Measurements from ENCODE around the gene VN1R5. TPM values are rescaled to one million over a fixed set of nuclear protein-coding genes. Genes with fewer than 3 reads are reported as not detected.
"Not testable (repeated sequence)": the region's sequence is repeated elsewhere in the genome, so short reads cannot be mapped to it uniquely, and the experiment has no call there.

VN1R5 gene
- total and polyA plus RNA-seq, 4 donors: not detected

DNA sequence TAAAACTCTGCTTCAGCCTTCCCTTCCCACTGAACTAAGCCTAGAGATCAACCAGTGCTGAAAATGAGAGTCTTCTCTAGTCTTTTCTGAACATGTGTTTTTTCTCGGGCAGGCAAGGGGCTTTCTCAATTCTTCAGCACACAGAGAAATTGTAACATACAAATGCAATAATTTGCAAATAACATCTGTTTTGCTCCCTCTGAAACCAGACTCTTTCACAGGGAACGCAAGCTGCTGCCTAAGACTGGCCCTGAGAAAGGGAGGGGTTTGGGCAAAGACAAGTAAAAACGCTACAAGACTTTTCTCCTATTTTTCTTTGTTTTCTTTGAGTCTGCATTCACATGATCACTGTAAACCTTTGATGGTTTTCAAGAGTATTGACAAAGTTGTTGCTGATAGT is 39.6 kb upstream of the VN1R5 start:
- ATAC-seq (ENCODE audit: insufficient read depth, low FRiP score) (no peak), DNase-seq (no peak)
- Histone ChIP-seq H3K4me3 (no peak overlapping the region), H3K27ac (ENCODE audit: low read depth in 1 of 2, low read length in 1 of 2) (no peak overlapping the region), H3K9ac (ENCODE audit: insufficient read depth in 1 of 2, low read length in 2 of 2) (no peak overlapping the region), H3K9me3 (ENCODE audit: control insufficient read depth in 4 of 4, insufficient read depth in 3 of 4, low read length in 3 of 4) (peaks cover 0 to 2% (median 0%) of the 10 kb centered on the region in 4 donors), H3K27me3 (ENCODE audit: control insufficient read depth in 3 of 3, insufficient read depth in 3 of 3, low read length in 2 of 3) (peaks cover 0 to 5% (median 0%) of the 10 kb centered on the region in 3 donors), H3K36me3 (ENCODE audit: control insufficient read depth in 4 of 4, insufficient read depth in 4 of 4, low read length in 4 of 4) (no peaks in the 10 kb centered on the region), H3K4me1 (ENCODE audit: control insufficient read depth in 5 of 5, insufficient read depth in 5 of 5, low read length in 5 of 5) (peaks cover 0 to 3% (median 0%) of the 10 kb centered on the region in 5 donors)
- 71 to 80% methylated on average over 3 of the region's 3 CpGs for WGBS, 2 donors
- TF ChIP-seq, protein P1, sequence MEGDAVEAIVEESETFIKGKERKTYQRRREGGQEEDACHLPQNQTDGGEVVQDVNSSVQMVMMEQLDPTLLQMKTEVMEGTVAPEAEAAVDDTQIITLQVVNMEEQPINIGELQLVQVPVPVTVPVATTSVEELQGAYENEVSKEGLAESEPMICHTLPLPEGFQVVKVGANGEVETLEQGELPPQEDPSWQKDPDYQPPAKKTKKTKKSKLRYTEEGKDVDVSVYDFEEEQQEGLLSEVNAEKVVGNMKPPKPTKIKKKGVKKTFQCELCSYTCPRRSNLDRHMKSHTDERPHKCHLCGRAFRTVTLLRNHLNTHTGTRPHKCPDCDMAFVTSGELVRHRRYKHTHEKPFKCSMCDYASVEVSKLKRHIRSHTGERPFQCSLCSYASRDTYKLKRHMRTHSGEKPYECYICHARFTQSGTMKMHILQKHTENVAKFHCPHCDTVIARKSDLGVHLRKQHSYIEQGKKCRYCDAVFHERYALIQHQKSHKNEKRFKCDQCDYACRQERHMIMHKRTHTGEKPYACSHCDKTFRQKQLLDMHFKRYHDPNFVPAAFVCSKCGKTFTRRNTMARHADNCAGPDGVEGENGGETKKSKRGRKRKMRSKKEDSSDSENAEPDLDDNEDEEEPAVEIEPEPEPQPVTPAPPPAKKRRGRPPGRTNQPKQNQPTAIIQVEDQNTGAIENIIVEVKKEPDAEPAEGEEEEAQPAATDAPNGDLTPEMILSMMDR (IDR thresholded peaks at IDR 0.05; ENCODE audit: control extremely low read depth, extremely low read depth): no peak

DNA sequence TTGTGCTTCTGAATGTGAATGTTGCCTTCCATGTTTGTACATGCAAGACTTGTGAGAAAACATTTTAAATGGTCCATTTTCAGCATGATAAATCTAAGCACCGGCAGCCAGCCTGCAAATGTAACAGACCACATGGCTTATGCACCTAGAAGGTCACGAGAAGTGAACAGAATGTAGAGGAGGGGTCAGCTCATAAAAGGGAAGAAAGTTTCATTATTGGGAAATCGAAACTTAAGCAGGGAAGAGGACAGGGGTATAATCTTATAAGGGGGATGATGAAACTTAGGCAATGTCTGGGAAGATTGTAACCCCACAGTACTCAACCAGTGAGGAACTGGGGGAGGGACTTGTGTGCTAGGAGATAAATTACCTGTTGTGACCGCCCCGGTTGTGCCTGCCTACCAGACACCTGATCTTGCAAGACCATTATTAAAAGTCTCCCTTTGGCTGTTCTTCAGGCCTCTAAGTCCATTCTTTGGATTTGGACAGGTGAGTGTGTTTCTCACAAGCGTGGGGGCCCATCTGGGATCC is 37.7 kb upstream of the VN1R5 start:
- peaks cover 0 to 2% (median 1%) of the 10 kb centered on the region in 4 donors for H3K9me3 ChIP-seq (ENCODE audit: control insufficient read depth in 4 of 4, insufficient read depth in 3 of 4, low read length in 3 of 4)
- TF ChIP-seq, protein P1 (IDR thresholded peaks at IDR 0.05; ENCODE audit: control extremely low read depth, extremely low read depth): no peak
- H3K9ac ChIP-seq (ENCODE audit: insufficient read depth in 1 of 2, low read length in 2 of 2): no peak overlapping the region
- ATAC-seq (ENCODE audit: insufficient read depth, low FRiP score) (no peak), DNase-seq (no peak)
- no peak overlapping the region for H3K4me3 ChIP-seq
- WGBS, 2 donors: 67 to 89% methylated on average over 6 of the region's 6 CpGs
- no peaks in the 10 kb centered on the region for H3K36me3 ChIP-seq (ENCODE audit: control insufficient read depth in 4 of 4, insufficient read depth in 4 of 4, low read length in 4 of 4)
- no peak overlapping the region for H3K27ac ChIP-seq (ENCODE audit: low read depth in 1 of 2, low read length in 1 of 2)
- no peaks in the 10 kb centered on the region for H3K4me1 ChIP-seq (ENCODE audit: control insufficient read depth in 5 of 5, insufficient read depth in 5 of 5, low read length in 5 of 5)
- H3K27me3 ChIP-seq (ENCODE audit: control insufficient read depth in 3 of 3, insufficient read depth in 3 of 3, low read length in 2 of 3): peaks cover 0 to 5% (median 0%) of the 10 kb centered on the region in 3 donors

DNA sequence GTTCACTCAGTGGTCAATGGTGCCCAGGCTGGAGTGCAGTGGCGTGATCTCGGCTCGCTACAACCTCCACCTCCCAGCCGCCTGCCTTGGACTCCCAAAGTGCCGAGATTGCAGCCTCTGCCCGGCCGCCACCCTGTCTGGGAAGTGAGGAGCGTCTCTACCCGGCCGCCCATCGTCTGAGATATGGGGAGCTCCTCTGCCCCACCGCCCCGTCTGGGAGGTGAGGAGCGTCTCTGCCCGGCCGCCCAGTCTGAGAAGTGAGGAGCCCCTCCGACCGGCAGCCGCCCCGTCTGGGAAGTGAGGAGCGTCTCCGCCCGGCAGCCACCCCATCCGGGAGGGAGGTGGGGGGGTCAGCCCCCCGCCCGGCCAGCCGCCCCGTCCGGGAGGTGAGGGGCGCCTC is 35.6 kb upstream of the VN1R5 start:
- H3K4me1 ChIP-seq (ENCODE audit: control insufficient read depth in 5 of 5, insufficient read depth in 5 of 5, low read length in 5 of 5); H3K27ac ChIP-seq (ENCODE audit: low read depth in 1 of 2, low read length in 1 of 2); H3K36me3 ChIP-seq (ENCODE audit: control insufficient read depth in 4 of 4, insufficient read depth in 4 of 4, low read length in 4 of 4); ATAC-seq (ENCODE audit: insufficient read depth, low FRiP score); H3K27me3 ChIP-seq (ENCODE audit: control insufficient read depth in 3 of 3, insufficient read depth in 3 of 3, low read length in 2 of 3); H3K4me3 ChIP-seq; DNase-seq; H3K9me3 ChIP-seq (ENCODE audit: control insufficient read depth in 4 of 4, insufficient read depth in 3 of 4, low read length in 3 of 4); H3K9ac ChIP-seq (ENCODE audit: insufficient read depth in 1 of 2, low read length in 2 of 2): not testable (repeated sequence)
- WGBS, 2 donors: 95 to 98% methylated on average over 21 to 24 of the region's 30 CpGs

DNA sequence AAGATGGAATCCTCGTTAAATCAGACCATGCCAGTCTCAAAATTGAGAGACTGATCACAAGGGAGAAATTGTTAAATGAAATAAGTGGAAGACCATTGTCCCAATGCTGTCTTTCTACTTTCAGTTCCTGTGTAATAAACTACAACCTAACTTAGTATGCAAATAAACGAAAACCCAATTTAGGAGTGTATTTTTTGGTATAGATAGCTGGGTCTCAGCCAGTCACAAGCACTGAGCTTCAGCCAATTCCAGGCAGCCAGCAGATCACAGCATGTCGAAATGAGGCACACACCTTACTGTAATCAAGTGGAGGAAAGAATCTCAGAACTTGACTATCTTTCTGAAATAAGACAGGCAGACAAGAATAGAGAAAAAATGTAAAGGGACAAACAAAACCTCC is 33.0 kb upstream of the VN1R5 start:
- Histone ChIP-seq H3K9me3 (ENCODE audit: control insufficient read depth in 4 of 4, insufficient read depth in 3 of 4, low read length in 3 of 4) (peaks cover 0 to 5% (median 4%) of the 10 kb centered on the region in 4 donors), H3K4me1 (ENCODE audit: control insufficient read depth in 5 of 5, insufficient read depth in 5 of 5, low read length in 5 of 5) (no peaks in the 10 kb centered on the region), H3K9ac (ENCODE audit: insufficient read depth in 1 of 2, low read length in 2 of 2) (no peak overlapping the region), H3K27ac (ENCODE audit: low read depth in 1 of 2, low read length in 1 of 2) (no peak overlapping the region), H3K36me3 (ENCODE audit: control insufficient read depth in 4 of 4, insufficient read depth in 4 of 4, low read length in 4 of 4) (no peaks in the 10 kb centered on the region), H3K4me3 (no peak overlapping the region), H3K27me3 (ENCODE audit: control insufficient read depth in 3 of 3, insufficient read depth in 3 of 3, low read length in 2 of 3) (no peaks in the 10 kb centered on the region)
- no peak for DNase-seq
- TF ChIP-seq, protein P1 (IDR thresholded peaks at IDR 0.05; ENCODE audit: control extremely low read depth, extremely low read depth): no peak
- WGBS, 2 donors: 79 to 82% methylated on average over 3 of the region's 3 CpGs
- no peak for ATAC-seq (ENCODE audit: insufficient read depth, low FRiP score)
